ENCODE measurements around the gene APLNR. TPM values are rescaled to one million over a fixed set of nuclear protein-coding genes. Genes with fewer than 3 reads are reported as not detected.

Gene APLNR
- total RNA-seq, 1 donor from 2014 or later, result 0.37 TPM

DNA sequence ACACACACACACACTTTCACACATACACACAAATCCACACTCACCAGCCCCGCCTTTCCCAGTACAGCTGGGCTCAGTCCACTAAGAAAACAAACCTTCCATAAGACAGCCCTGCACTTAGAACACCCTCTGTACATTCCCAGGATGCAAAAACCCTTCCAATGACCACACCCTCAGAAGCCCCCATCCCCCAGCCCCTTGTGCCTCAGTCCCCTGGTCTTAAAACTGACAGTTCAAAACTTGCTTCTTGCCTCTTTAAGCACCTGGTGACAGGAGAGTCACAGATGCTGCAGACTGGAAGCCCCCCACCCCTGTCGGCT, 23.0 kb downstream of the APLNR start:
- H3K27me3 Mint-ChIP-seq (ENCODE audit: unreplicated experiment), result peaks cover 5% of the 10 kb centered on the region
- H3K36me3 Mint-ChIP-seq (ENCODE audit: unreplicated experiment), result no peaks in the 10 kb centered on the region
- TF ChIP-seq, protein P1, sequence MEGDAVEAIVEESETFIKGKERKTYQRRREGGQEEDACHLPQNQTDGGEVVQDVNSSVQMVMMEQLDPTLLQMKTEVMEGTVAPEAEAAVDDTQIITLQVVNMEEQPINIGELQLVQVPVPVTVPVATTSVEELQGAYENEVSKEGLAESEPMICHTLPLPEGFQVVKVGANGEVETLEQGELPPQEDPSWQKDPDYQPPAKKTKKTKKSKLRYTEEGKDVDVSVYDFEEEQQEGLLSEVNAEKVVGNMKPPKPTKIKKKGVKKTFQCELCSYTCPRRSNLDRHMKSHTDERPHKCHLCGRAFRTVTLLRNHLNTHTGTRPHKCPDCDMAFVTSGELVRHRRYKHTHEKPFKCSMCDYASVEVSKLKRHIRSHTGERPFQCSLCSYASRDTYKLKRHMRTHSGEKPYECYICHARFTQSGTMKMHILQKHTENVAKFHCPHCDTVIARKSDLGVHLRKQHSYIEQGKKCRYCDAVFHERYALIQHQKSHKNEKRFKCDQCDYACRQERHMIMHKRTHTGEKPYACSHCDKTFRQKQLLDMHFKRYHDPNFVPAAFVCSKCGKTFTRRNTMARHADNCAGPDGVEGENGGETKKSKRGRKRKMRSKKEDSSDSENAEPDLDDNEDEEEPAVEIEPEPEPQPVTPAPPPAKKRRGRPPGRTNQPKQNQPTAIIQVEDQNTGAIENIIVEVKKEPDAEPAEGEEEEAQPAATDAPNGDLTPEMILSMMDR (IDR thresholded peaks at IDR 0.05; ENCODE audit: partially characterized antibody, unreplicated experiment), result no peak
- H3K27ac Mint-ChIP-seq (ENCODE audit: unreplicated experiment), result no peak overlapping the region
- no peak for DNase-seq
- peaks cover 15% of the 10 kb centered on the region for H3K4me1 Mint-ChIP-seq (ENCODE audit: low read depth, unreplicated experiment)
- peaks cover 8% of the 10 kb centered on the region for H3K9me3 Mint-ChIP-seq (ENCODE audit: unreplicated experiment)
- no peak overlapping the region for H3K4me3 Mint-ChIP-seq (ENCODE audit: unreplicated experiment)

DNA sequence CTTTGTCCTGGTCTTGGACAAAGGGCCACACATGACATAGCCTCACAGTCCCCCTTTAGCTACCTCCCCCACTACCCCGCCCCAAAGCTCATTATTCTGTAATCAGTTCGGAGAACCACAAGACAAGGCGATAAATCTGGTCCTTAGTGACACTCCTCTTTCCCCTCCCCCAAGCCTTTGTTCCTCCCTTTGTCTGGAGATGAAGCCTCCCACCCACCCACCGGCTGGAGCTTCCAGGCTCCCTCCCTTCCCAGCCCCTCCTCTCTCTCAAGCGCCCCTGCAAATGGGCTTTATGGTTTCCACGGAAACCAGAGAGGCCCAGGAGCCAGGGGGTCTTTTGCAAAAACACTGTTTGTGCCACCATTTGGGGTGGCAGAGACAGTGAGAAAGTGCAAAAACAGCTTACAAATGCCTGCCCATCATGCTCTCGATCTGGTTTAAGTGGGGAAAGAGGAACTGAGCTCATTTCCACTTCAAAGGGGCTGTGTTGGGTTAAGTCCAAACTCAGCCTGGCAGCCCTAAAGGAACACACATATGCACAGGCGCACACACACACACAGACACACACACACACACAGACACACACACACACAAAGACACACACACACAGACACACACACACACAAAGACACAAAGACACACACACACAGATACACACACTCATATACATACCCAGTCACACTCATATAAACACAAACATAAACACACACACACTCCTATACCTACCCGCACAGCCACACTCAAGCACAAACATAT, 23.5 kb downstream of the APLNR start:
- Mint-ChIP-seq H3K27me3 (ENCODE audit: unreplicated experiment) (peaks cover 5% of the 10 kb centered on the region), H3K4me3 (ENCODE audit: unreplicated experiment) (no peak overlapping the region), H3K9me3 (ENCODE audit: unreplicated experiment) (peaks cover 8% of the 10 kb centered on the region), H3K36me3 (ENCODE audit: unreplicated experiment) (no peaks in the 10 kb centered on the region), H3K27ac (ENCODE audit: unreplicated experiment) (no peak overlapping the region), H3K4me1 (ENCODE audit: low read depth, unreplicated experiment) (peaks cover 15% of the 10 kb centered on the region)
- TF ChIP-seq, protein P1 (IDR thresholded peaks at IDR 0.05; ENCODE audit: partially characterized antibody, unreplicated experiment), result no peak
- peak; percentile 76 for DNase-seq

DNA sequence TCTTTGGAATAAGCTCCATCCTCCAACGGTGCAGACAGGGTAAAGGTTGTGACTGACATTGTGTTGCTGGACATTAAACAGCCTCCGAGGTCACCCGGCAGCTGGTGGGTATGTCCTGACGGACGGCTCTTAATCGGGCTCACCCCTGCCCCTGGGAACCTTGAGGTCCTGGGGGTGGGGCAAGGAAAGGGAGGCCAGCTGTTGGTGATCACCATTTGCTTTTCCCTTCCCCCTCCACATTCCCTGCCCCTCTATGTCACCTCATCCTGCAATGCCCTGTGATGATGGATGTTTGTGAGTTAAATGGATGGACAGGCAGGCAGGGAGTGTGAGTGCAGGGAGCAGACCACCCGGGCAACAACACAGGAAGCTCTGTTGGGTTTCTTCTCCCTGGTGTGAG, 26.3 kb downstream of the APLNR start:
- Mint-ChIP-seq H3K36me3 (ENCODE audit: unreplicated experiment) (peaks cover 7% of the 10 kb centered on the region), H3K4me3 (ENCODE audit: unreplicated experiment) (peak overlapping the region; percentile 56), H3K4me1 (ENCODE audit: low read depth, unreplicated experiment) (peaks cover 17% of the 10 kb centered on the region), H3K27ac (ENCODE audit: unreplicated experiment) (peak overlapping the region; percentile 91), H3K9me3 (ENCODE audit: unreplicated experiment) (peaks cover 9% of the 10 kb centered on the region), H3K27me3 (ENCODE audit: unreplicated experiment) (peaks cover 3% of the 10 kb centered on the region)
- DNase-seq, result peak; percentile 64
- TF ChIP-seq, protein P1 (IDR thresholded peaks at IDR 0.05; ENCODE audit: partially characterized antibody, unreplicated experiment), result no peak

DNA sequence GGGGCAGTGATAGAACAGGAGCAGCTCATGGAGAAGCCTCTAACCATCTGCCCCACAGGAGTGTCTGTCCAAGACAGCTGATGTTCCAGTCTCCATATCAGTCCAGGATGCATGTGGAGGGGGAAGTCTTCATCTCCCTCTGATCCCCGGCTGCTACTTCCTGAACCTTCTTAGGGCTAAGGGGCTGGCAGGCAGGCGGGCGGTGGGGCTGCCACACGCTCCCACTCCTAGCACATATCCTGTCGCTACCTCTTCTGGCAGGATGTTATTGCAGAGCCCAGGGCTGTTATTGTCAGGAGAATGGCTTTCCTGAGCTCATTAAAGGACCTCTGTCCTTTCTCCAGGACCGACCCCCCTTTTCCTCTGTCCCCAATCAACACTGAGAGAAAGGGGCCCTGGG, 29.9 kb downstream of the APLNR start:
- Mint-ChIP-seq H3K4me3 (ENCODE audit: unreplicated experiment) (no peak overlapping the region), H3K9me3 (ENCODE audit: unreplicated experiment) (peaks cover 16% of the 10 kb centered on the region), H3K36me3 (ENCODE audit: unreplicated experiment) (peaks cover 7% of the 10 kb centered on the region), H3K27ac (ENCODE audit: unreplicated experiment) (peak overlapping the region; percentile 57), H3K27me3 (ENCODE audit: unreplicated experiment) (peaks cover 9% of the 10 kb centered on the region), H3K4me1 (ENCODE audit: low read depth, unreplicated experiment) (peaks cover 40% of the 10 kb centered on the region)
- no peak for DNase-seq
- TF ChIP-seq, protein P1 (IDR thresholded peaks at IDR 0.05; ENCODE audit: partially characterized antibody, unreplicated experiment), result no peak

DNA sequence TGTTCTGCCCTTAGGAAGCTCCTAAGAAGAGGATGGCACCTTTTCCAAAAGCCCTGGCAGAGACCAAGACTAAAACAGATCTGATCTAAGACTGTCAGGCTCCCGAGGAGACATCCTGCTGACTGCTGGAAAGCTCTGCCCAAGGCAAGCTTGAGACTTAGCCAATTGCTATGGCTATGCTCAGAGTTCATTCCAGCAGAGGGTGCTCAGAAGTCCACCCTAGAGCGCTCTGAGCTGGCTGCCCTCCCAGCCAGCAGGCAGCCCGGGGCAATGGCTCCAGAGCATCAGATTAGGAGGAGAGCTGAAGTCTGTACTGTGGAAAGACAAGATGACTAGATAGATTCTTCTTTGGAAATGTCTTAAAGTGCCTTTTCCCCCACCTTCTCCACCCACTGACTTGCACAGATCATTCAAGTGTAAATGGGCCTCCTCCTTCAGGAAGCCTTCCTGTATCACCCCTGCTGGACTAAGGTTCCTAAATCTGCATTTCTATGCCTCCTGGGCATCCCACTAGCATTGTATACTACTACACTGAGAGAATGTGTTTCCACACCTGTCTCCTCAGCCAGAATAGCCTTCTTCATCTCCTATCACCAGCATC, 31.9 kb downstream of the APLNR start:
- DNase-seq, result no peak
- peaks cover 44% of the 10 kb centered on the region for H3K4me1 Mint-ChIP-seq (ENCODE audit: low read depth, unreplicated experiment)
- H3K27me3 Mint-ChIP-seq (ENCODE audit: unreplicated experiment), result peaks cover 7% of the 10 kb centered on the region
- peaks cover 15% of the 10 kb centered on the region for H3K9me3 Mint-ChIP-seq (ENCODE audit: unreplicated experiment)
- H3K4me3 Mint-ChIP-seq (ENCODE audit: unreplicated experiment), result no peak overlapping the region
- peak overlapping the region; percentile 30 for H3K27ac Mint-ChIP-seq (ENCODE audit: unreplicated experiment)
- TF ChIP-seq, protein P1 (IDR thresholded peaks at IDR 0.05; ENCODE audit: partially characterized antibody, unreplicated experiment), result no peak
- peaks cover 7% of the 10 kb centered on the region for H3K36me3 Mint-ChIP-seq (ENCODE audit: unreplicated experiment)
